ENCODE measurements around the gene KLK2.
"Not testable (repeated sequence)": the region's sequence is repeated elsewhere in the genome, so short reads cannot be mapped to it uniquely, and the experiment has no call there.

KLK2 gene

GRCh38 chr19:50896089-50896590 lies 22.9 kb downstream of the KLK2 start:
- not testable (repeated sequence) for DNase-seq

GRCh38 chr19:50896591-50897190 lies 23.5 kb downstream of the KLK2 start:
- DNase-seq: peak; percentile 26

GRCh38 chr19:50897191-50897607 lies 24.0 kb downstream of the KLK2 start:
- no peak for DNase-seq

GRCh38 chr19:50897612-50898011 lies 24.4 kb downstream of the KLK2 start:
- no peak for DNase-seq

GRCh38 chr19:50898018-50898417 lies 24.8 kb downstream of the KLK2 start:
- DNase-seq: no peak

GRCh38 chr19:50899569-50899968 lies 26.3 kb downstream of the KLK2 start:
- no peak for DNase-seq

- no peak for DNase-seq
Measured at GRCh38 chr19:50902640-50903039, 29.4 kb downstream of the KLK2 start.

- no peak for DNase-seq
Measured at GRCh38 chr19:50906217-50906616, 33.0 kb downstream of the KLK2 start.

GRCh38 chr19:50908336-50908735 lies 35.1 kb downstream of the KLK2 start:
- no peak for DNase-seq

GRCh38 chr19:50909240-50910070 lies 36.2 kb downstream of the KLK2 start:
- DNase-seq: peak; percentile 53

- no peak for DNase-seq
Measured at GRCh38 chr19:50910722-50911121, 37.5 kb downstream of the KLK2 start.

GRCh38 chr19:50911206-50912101 lies 38.2 kb downstream of the KLK2 start, which contains the start of gene KLK4:
KLK4 (minus strand) TSS chr19:50911395; CDS start chr19:50910738, 657 bp downstream.
- no peak for DNase-seq

- DNase-seq: no peak
Measured at GRCh38 chr19:50912102-50912599, 38.9 kb downstream of the KLK2 start.

- no peak for DNase-seq
Measured at GRCh38 chr19:50912727-50913716, 39.8 kb downstream of the KLK2 start.

GRCh38 chr19:50916069-50916468 lies 42.8 kb downstream of the KLK2 start:
- DNase-seq: no peak

GRCh38 chr19:50921426-50922316 lies 48.4 kb downstream of the KLK2 start:
- no peak for DNase-seq

GRCh38 chr19:50922317-50922853 lies 49.1 kb downstream of the KLK2 start:
- DNase-seq: peak; percentile 70

- DNase-seq: no peak
Measured at GRCh38 chr19:50924586-50924985, 51.3 kb downstream of the KLK2 start.

GRCh38 chr19:50925734-50926133 lies 52.5 kb downstream of the KLK2 start:
- no peak for DNase-seq

- no peak for DNase-seq
Measured at GRCh38 chr19:50926144-50926543, 52.9 kb downstream of the KLK2 start.

Data from fibroblast of skin of right biceps (primary cell).